ENCODE data around the gene SETDB1. TPM values are rescaled to one million over a fixed set of nuclear protein-coding genes. Genes with fewer than 3 reads are reported as not detected.
"Not testable (repeated sequence)": the region's sequence is repeated elsewhere in the genome, so short reads cannot be mapped to it uniquely, and the experiment has no call there.

Gene SETDB1
- total and polyA plus RNA-seq, 2 experiments from 2014 or later, result 12.9 to 33.7 TPM

DNA sequence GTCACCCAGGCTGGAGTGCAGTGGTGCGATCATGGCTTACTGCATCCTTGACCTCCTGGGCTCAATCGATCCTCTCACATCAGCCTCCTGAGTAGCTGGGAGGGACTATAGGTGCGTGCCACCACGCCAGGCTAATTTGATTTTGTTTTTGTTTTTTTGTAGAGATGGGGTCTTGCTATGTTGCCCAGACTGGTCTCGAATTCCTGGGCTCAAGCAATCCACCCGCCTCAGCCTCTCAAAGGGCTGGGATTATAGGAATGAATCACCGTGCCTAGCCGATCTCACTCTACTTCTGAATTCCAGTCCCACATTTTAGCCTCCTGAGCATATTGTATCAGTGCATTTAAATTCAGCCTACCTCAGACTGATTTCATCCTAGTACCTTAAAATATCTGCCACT, 37.4 kb upstream of the SETDB1 start:
- H4K20me1 ChIP-seq (ENCODE audit: insufficient read depth, poor library complexity, severe bottlenecking), result no peaks in the 10 kb centered on the region
- no peak overlapping the region for H3K4me3 ChIP-seq
- 88% methylated on average over 8 of the region's 8 CpGs for WGBS (ENCODE audit: low lambda C conversion rate, missing lambda C conversion rate)
- TF ChIP-seq EZH2 (IDR thresholded peaks at IDR 0.05; ENCODE audit: borderline replicate concordance), result no peak
- TF ChIP-seq EZH2phosphoT487 (IDR thresholded peaks at IDR 0.05; ENCODE audit: low read depth, severe bottlenecking, unreplicated experiment), result no peak
- TF ChIP-seq, protein P1, sequence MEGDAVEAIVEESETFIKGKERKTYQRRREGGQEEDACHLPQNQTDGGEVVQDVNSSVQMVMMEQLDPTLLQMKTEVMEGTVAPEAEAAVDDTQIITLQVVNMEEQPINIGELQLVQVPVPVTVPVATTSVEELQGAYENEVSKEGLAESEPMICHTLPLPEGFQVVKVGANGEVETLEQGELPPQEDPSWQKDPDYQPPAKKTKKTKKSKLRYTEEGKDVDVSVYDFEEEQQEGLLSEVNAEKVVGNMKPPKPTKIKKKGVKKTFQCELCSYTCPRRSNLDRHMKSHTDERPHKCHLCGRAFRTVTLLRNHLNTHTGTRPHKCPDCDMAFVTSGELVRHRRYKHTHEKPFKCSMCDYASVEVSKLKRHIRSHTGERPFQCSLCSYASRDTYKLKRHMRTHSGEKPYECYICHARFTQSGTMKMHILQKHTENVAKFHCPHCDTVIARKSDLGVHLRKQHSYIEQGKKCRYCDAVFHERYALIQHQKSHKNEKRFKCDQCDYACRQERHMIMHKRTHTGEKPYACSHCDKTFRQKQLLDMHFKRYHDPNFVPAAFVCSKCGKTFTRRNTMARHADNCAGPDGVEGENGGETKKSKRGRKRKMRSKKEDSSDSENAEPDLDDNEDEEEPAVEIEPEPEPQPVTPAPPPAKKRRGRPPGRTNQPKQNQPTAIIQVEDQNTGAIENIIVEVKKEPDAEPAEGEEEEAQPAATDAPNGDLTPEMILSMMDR (IDR thresholded peaks at IDR 0.05; ENCODE audit: poor library complexity), result no peak
- no peaks in the 10 kb centered on the region for H3K9me3 ChIP-seq (ENCODE audit: low read depth)
- no peaks in the 10 kb centered on the region for H3K9me2 ChIP-seq (replicated peaks; ENCODE audit: insufficient read depth)
- H3K4me1 ChIP-seq (ENCODE audit: insufficient read depth), result peaks cover 4% of the 10 kb centered on the region
- no peak overlapping the region for H3K4me2 ChIP-seq
- no peaks in the 10 kb centered on the region for H3K36me3 ChIP-seq (replicated peaks; ENCODE audit: insufficient read depth, low read depth)
- H3K79me2 ChIP-seq, result no peaks in the 10 kb centered on the region
- DNase-seq (ENCODE audit: low spot score), result no peak
- H3K27ac ChIP-seq, result no peak overlapping the region
- H2AFZ ChIP-seq, result no peak overlapping the region
- no peaks in the 10 kb centered on the region for H3K27me3 ChIP-seq

DNA sequence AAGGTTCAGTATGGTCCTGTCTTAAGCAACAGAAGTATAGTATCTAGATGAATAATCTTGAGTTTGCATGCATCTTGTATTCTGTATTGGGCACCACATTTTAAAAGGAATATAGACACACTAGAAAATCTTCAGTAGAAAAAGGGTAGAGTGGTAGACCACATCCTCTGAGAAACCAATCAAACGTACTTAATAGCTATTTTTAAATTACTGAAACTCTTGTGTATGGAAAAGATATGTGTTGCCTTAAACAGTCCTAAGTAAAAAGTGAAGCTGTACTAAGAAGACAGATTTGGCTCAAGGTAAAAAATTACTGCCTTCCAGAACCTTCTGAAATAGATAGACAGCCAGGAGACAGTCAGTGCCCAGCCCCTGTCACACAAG, 36.1 kb upstream of the SETDB1 start:
- DNase-seq (ENCODE audit: low spot score), result no peak
- Histone ChIP-seq H2AFZ (no peak overlapping the region), H3K4me3 (no peak overlapping the region), H3K79me2 (no peaks in the 10 kb centered on the region), H3K36me3 (replicated peaks; ENCODE audit: insufficient read depth, low read depth) (no peaks in the 10 kb centered on the region), H3K27ac (no peak overlapping the region), H3K27me3 (no peaks in the 10 kb centered on the region), H3K4me2 (no peak overlapping the region), H3K4me1 (ENCODE audit: insufficient read depth) (peaks cover 4% of the 10 kb centered on the region), H4K20me1 (ENCODE audit: insufficient read depth, poor library complexity, severe bottlenecking) (no peaks in the 10 kb centered on the region), H3K9me2 (replicated peaks; ENCODE audit: insufficient read depth) (no peaks in the 10 kb centered on the region), H3K9me3 (ENCODE audit: low read depth) (no peaks in the 10 kb centered on the region)
- TF ChIP-seq EZH2phosphoT487 (IDR thresholded peaks at IDR 0.05; ENCODE audit: low read depth, severe bottlenecking, unreplicated experiment), result no peak
- WGBS (ENCODE audit: low lambda C conversion rate, missing lambda C conversion rate), result 88% methylated on average over 1 of the region's 1 CpG

DNA sequence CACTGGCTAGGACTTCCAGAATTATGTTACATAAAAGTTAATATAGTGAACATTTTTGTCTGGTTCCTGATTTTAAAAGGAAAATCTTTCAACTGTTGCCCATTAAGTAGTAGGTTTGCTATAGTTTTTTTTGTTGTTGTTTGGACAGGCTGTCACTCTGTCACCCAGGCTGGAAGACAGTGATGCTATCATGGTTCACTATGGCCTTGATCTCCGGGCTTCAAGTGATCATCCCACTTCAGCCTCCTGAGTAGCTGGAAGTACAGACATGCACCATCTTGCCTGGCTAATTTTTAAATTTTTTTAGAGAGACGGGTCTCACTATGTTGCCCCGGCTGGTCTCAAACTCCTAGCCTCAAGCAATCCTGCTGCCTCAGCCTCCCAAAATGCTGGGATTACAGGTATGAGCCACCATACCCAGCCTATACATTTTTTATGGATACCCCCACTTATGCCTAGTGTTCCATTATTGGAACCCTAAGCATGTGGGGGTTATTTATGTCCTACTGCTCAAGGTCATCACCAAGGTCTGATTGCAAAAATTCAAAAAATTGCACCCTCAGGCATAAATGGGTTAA, 32.7 kb upstream of the SETDB1 start:
- H3K36me3 ChIP-seq (replicated peaks; ENCODE audit: insufficient read depth, low read depth), result no peaks in the 10 kb centered on the region
- H3K4me1 ChIP-seq (ENCODE audit: insufficient read depth), result peaks cover 4% of the 10 kb centered on the region
- no peak overlapping the region for H3K4me2 ChIP-seq
- H2AFZ ChIP-seq, result no peak overlapping the region
- H3K27ac ChIP-seq, result no peak overlapping the region
- H3K9me2 ChIP-seq (replicated peaks; ENCODE audit: insufficient read depth), result no peaks in the 10 kb centered on the region
- 92% methylated on average over 3 of the region's 3 CpGs for whole genome bisulfite sequencing (ENCODE audit: low lambda C conversion rate, missing lambda C conversion rate)
- H4K20me1 ChIP-seq (ENCODE audit: insufficient read depth, poor library complexity, severe bottlenecking), result no peaks in the 10 kb centered on the region
- H3K79me2 ChIP-seq, result no peaks in the 10 kb centered on the region
- H3K27me3 ChIP-seq, result no peaks in the 10 kb centered on the region
- no peak for TF ChIP-seq EZH2 (IDR thresholded peaks at IDR 0.05; ENCODE audit: borderline replicate concordance)
- TF ChIP-seq, protein P1 (IDR thresholded peaks at IDR 0.05; ENCODE audit: poor library complexity), result no peak
- TF ChIP-seq EZH2phosphoT487 (IDR thresholded peaks at IDR 0.05; ENCODE audit: low read depth, severe bottlenecking, unreplicated experiment), result no peak
- no peak overlapping the region for H3K4me3 ChIP-seq
- H3K9me3 ChIP-seq (ENCODE audit: low read depth), result no peaks in the 10 kb centered on the region
- no peak for DNase-seq (ENCODE audit: low spot score)

DNA sequence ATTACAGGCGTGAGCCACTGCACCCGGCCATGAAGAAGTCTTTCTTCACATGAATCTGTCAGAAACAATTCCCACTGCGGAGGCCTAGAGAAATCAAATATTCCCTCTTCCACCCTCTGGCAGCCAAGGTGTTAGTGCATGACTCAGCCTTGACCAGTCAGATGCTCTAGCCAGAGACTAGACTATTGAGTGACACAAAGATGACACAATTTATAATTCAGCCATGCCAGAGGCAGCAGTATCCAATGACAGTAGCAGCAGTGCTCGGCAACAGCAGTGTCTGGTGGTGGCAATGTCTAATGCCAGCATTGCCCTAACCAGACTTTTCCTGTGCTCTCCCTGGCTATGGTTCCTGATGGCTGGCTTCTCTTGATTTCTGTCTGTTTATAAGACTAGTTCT, 30.5 kb upstream of the SETDB1 start:
- Histone ChIP-seq H3K79me2 (no peaks in the 10 kb centered on the region), H3K9me3 (ENCODE audit: low read depth) (no peaks in the 10 kb centered on the region), H3K4me2 (no peak overlapping the region), H3K4me1 (ENCODE audit: insufficient read depth) (peaks cover 4% of the 10 kb centered on the region), H2AFZ (no peak overlapping the region), H3K27me3 (no peaks in the 10 kb centered on the region), H3K36me3 (replicated peaks; ENCODE audit: insufficient read depth, low read depth) (no peaks in the 10 kb centered on the region), H3K4me3 (no peak overlapping the region), H4K20me1 (ENCODE audit: insufficient read depth, poor library complexity, severe bottlenecking) (no peaks in the 10 kb centered on the region), H3K27ac (no peak overlapping the region), H3K9me2 (replicated peaks; ENCODE audit: insufficient read depth) (no peaks in the 10 kb centered on the region)
- WGBS (ENCODE audit: low lambda C conversion rate, missing lambda C conversion rate), result 86% methylated on average over 4 of the region's 4 CpGs
- TF ChIP-seq EZH2 (IDR thresholded peaks at IDR 0.05; ENCODE audit: borderline replicate concordance), result no peak
- TF ChIP-seq, protein P1 (IDR thresholded peaks at IDR 0.05; ENCODE audit: poor library complexity), result no peak
- no peak for TF ChIP-seq EZH2phosphoT487 (IDR thresholded peaks at IDR 0.05; ENCODE audit: low read depth, severe bottlenecking, unreplicated experiment)
- DNase-seq (ENCODE audit: low spot score), result no peak

DNA sequence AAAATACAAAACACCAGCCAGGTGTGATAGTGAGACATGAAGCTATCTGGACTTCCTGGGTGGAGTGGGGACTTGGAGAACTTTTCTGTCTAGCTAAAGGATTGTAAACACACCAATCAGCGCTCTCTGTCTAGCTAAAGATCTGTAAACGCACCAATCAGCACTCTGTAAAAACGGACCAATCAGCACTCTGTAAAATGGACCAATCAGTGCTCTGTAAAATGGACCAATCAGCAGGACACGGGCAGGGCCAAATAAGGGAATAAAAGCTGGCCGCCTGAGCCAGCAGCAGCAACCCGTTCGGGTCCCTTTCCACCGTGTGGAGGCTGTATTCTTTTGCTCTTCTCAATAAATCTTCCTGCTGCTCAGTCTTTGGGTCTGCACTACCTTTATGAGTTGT, 26.4 kb upstream of the SETDB1 start:
- not testable (repeated sequence) for H3K36me3 ChIP-seq (replicated peaks; ENCODE audit: insufficient read depth, low read depth); H3K4me1 ChIP-seq (ENCODE audit: insufficient read depth); DNase-seq (ENCODE audit: low spot score); H3K27ac ChIP-seq; H3K4me3 ChIP-seq; H2AFZ ChIP-seq; H3K79me2 ChIP-seq; H3K9me3 ChIP-seq (ENCODE audit: low read depth); H4K20me1 ChIP-seq (ENCODE audit: insufficient read depth, poor library complexity, severe bottlenecking); H3K4me2 ChIP-seq; H3K27me3 ChIP-seq; H3K9me2 ChIP-seq (replicated peaks; ENCODE audit: insufficient read depth)
- WGBS (ENCODE audit: low lambda C conversion rate, missing lambda C conversion rate), result 92% methylated on average over 8 of the region's 8 CpGs
